Hepatocyte (in vitro differentiated cells): ENCODE results near the gene AUNIP. TPM values are rescaled to one million over a fixed set of nuclear protein-coding genes. Genes with fewer than 3 reads are reported as not detected.

Experiments used
- DNase-seq: peaks from one replicate; pipeline ENCODE4 v3.0.0-alpha.2; 2016; ENCODE audit warnings: low spot score
- H2AFZ ChIP-seq: fragments of 200-600 bp; sonication (generic); 2 replicates; pipeline ENCODE4 v1.6.0; 2016; ENCODE audit warnings: antibody characterized with exemption, mild to moderate bottlenecking
- H3K27ac ChIP-seq: fragments of 200-600 bp; sonication (generic); 2 replicates; pipeline ENCODE4 v1.5.1; 2016; ENCODE audit warnings: mild to moderate bottlenecking
- H3K27me3 ChIP-seq: fragments of 200-600 bp; sonication (generic); 2 replicates; pipeline ENCODE4 v1.6.1; 2016
- H3K36me3 ChIP-seq: fragments of 200-600 bp; sonication (generic); replicated peaks from 2 replicates; pipeline ENCODE4 v1.5.1; 2016; ENCODE audit warnings: low read depth; ENCODE audit not compliant: insufficient read depth
- H3K4me1 ChIP-seq: fragments of 200-600 bp; sonication (generic); 2 replicates; pipeline ENCODE4 v1.5.1; 2016; ENCODE audit warnings: mild to moderate bottlenecking, moderate library complexity; ENCODE audit not compliant: insufficient read depth
- H3K4me2 ChIP-seq: fragments of 200-600 bp; sonication (generic); 2 replicates; pipeline ENCODE4 v1.6.0; 2016
- H3K4me3 ChIP-seq: fragments of 200-600 bp; sonication (generic); 2 replicates; pipeline ENCODE4 v1.5.1; 2016; ENCODE audit warnings: mild to moderate bottlenecking
- H3K79me2 ChIP-seq: fragments of 200-600 bp; sonication (generic); 2 replicates; pipeline ENCODE4 v1.6.0; 2017; ENCODE audit warnings: mild to moderate bottlenecking
- H3K9me2 ChIP-seq: fragments of 200-600 bp; sonication (generic); replicated peaks from 2 replicates; pipeline ENCODE4 v1.6.0; 2017; ENCODE audit warnings: mild to moderate bottlenecking; ENCODE audit not compliant: insufficient read depth
- H3K9me3 ChIP-seq: fragments of 200-600 bp; sonication (generic); 2 replicates; pipeline ENCODE4 v1.5.1; 2016; ENCODE audit warnings: low read depth, mild to moderate bottlenecking
- H4K20me1 ChIP-seq: fragments of 200-600 bp; sonication (generic); 2 replicates; pipeline ENCODE4 v1.6.0; 2016; ENCODE audit warnings: mild to moderate bottlenecking; ENCODE audit not compliant: insufficient read depth, poor library complexity, severe bottlenecking
- CTCF ChIP-seq: fragments of 200-600 bp; sonication (generic); IDR thresholded peaks from 2 replicates; pipeline ENCODE4 v1.5.1; 2016; ENCODE audit warnings: antibody characterized with exemption, mild to moderate bottlenecking; ENCODE audit not compliant: poor library complexity
- EZH2 ChIP-seq: fragments of 200-600 bp; sonication (generic); IDR thresholded peaks from 2 replicates; pipeline ENCODE4 v1.6.1; 2016; ENCODE audit warnings: antibody characterized with exemption, mild to moderate bottlenecking, borderline replicate concordance
- EZH2phosphoT487 ChIP-seq: fragments of 200-600 bp; sonication (generic); IDR thresholded peaks from one replicate; pipeline ENCODE4 v1.6.1; 2018; ENCODE audit warnings: antibody characterized with exemption, mild to moderate bottlenecking, low read depth, moderate library complexity; ENCODE audit not compliant: unreplicated experiment, severe bottlenecking
- WGBS: methylation state at CpG from one replicate; pipeline ENCODE4 v1.1.6; 2016; ENCODE audit warnings: low lambda C conversion rate; ENCODE audit errors: missing lambda C conversion rate; 5-methylcytosine and 5-hydroxymethylcytosine counted together
- polyA plus RNA-seq: library from polyadenylated mRNA; unstranded; fragments of >200 nt; fragmentation: Nextera tagmentation; extraction: Ambion mirVana; gene quantifications from 2 replicates; pipeline ENCODE4 v1.2.1, GENCODE V29; 2016
- total RNA-seq: library from RNA; depleted of rRNA; stranded (reverse); fragments of >200 nt; gene quantifications from 2 replicates; pipeline ENCODE4 v1.2.3, GENCODE V29; 2014

The AUNIP gene
- total and polyA plus RNA-seq, 2 experiments from 2014 or later: 0.41 to 1.3 TPM

DNA sequence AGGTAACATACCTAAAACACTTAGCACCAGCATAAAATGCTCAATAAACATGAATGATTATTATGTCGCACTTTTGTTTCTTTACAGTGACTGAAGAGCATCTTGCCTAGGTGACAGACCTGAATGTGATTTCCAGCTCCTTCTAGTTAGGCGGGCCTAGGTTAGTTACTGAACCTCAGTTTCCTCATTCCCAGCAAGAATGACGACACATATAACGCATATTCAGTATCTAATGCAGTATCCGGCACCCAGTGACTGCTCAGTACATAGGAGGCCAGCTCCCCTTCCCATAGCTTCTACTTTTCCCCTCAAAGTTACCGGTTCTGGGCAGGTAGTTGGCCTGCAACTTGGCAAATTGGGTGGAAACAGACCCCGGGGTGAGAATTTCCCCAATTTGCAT lies 763 bp downstream of the AUNIP start:
- Histone ChIP-seq H3K4me3 (peak overlapping the region; percentile 78), H2AFZ (peak overlapping the region; percentile 80), H3K27me3 (no peaks in the 10 kb centered on the region), H3K9me3 (no peaks in the 10 kb centered on the region), H4K20me1 (no peaks in the 10 kb centered on the region), H3K36me3 (no peaks in the 10 kb centered on the region), H3K9me2 (no peaks in the 10 kb centered on the region), H3K4me2 (peak overlapping the region; percentile 97), H3K4me1 (peaks cover 17% of the 10 kb centered on the region), H3K79me2 (peaks cover 13% of the 10 kb centered on the region), H3K27ac (no peak overlapping the region)
- 41% methylated on average over 7 of the region's 7 CpGs for WGBS
- DNase-seq: no peak
- TF ChIP-seq CTCF (no peak), EZH2phosphoT487 (no peak), EZH2 (no peak)

GRCh38 chr1:25856856-25857255 lies 2.4 kb downstream of the AUNIP start:
- H3K4me1 ChIP-seq: peaks cover 16% of the 10 kb centered on the region

DNA sequence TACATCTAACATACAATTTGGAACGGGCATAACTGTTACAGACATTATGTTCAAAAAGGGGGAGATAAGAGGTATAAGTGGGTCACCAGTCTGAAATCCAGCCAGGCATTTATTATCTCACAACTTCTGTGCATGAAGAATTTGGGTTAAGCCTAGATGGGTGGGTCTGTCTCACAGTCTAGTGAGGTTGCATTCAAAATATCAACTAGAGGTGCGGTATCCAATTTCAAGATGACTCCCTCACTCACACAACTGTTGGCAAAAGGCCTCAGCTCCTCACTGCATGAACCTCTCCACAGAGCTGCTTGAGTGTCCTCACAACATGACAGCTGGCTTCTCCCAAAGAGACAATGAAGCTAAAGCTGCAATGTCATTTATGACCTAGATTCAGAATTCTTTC lies 4.7 kb downstream of the AUNIP start:
- Histone ChIP-seq H3K79me2 (peaks cover 10% of the 10 kb centered on the region), H3K36me3 (no peaks in the 10 kb centered on the region)
- WGBS: 85% methylated on average over 2 of the region's 2 CpGs

More at GRCh38 chr1:25856856-25857255, 2.4 kb downstream of the AUNIP start:
- H4K20me1 ChIP-seq: no peaks in the 10 kb centered on the region
- no peaks in the 10 kb centered on the region for H3K9me2 ChIP-seq
- no peaks in the 10 kb centered on the region for H3K9me3 ChIP-seq
- 90% methylated on average over 11 of the region's 11 CpGs for WGBS
- no peak for TF ChIP-seq EZH2
- no peak for TF ChIP-seq EZH2phosphoT487
- no peak for TF ChIP-seq CTCF
- H3K27ac ChIP-seq: no peak overlapping the region
- peaks cover 13% of the 10 kb centered on the region for H3K79me2 ChIP-seq
- no peak overlapping the region for H2AFZ ChIP-seq
- no peaks in the 10 kb centered on the region for H3K27me3 ChIP-seq
- no peak for DNase-seq
- H3K4me2 ChIP-seq: no peak overlapping the region
- no peaks in the 10 kb centered on the region for H3K36me3 ChIP-seq
- H3K4me3 ChIP-seq: no peak overlapping the region

DNA sequence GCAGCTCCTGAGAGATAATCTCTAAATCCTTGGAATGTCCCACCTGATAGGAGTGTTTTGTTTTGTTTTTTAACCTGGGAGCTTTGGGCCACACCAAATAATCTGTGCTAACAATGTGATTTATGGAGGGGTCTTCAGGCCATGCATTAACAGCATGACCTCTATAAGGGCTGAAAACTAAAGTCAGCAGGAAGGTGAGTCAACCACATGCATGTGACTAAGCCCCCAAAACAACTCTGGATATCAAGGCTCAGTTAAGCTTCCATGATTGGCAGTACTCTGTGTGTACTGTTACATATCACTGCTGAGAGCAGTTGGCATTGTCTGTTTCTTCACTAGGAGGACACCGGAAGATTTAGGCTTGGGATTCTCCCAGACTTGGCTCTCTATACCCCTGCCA lies 10.7 kb downstream of the AUNIP start:
- TF ChIP-seq CTCF: no peak
- TF ChIP-seq EZH2: no peak
- no peak for TF ChIP-seq EZH2phosphoT487
- no peaks in the 10 kb centered on the region for H3K79me2 ChIP-seq
- no peak overlapping the region for H3K4me3 ChIP-seq
- H3K27me3 ChIP-seq: no peaks in the 10 kb centered on the region
- H3K9me3 ChIP-seq: no peaks in the 10 kb centered on the region
- no peak for DNase-seq
- 31% methylated on average over 1 of the region's 1 CpG for WGBS
- no peaks in the 10 kb centered on the region for H3K36me3 ChIP-seq
- H4K20me1 ChIP-seq: no peaks in the 10 kb centered on the region
- no peak overlapping the region for H3K27ac ChIP-seq
- H3K9me2 ChIP-seq: no peaks in the 10 kb centered on the region
- H2AFZ ChIP-seq: no peak overlapping the region
- H3K4me1 ChIP-seq: no peaks in the 10 kb centered on the region
- H3K4me2 ChIP-seq: no peak overlapping the region

More for the DNA sequence above, 4.7 kb downstream of the AUNIP start:
- H3K9me2 ChIP-seq: no peaks in the 10 kb centered on the region
- H3K4me2 ChIP-seq: no peak overlapping the region
- H3K27me3 ChIP-seq: no peaks in the 10 kb centered on the region
- no peak overlapping the region for H2AFZ ChIP-seq
- no peaks in the 10 kb centered on the region for H4K20me1 ChIP-seq
- TF ChIP-seq EZH2phosphoT487 (no peak), EZH2 (no peak)
- H3K27ac ChIP-seq: no peak overlapping the region
- no peak for DNase-seq
- H3K9me3 ChIP-seq: no peaks in the 10 kb centered on the region
- H3K4me1 ChIP-seq: no peaks in the 10 kb centered on the region
- H3K4me3 ChIP-seq: no peak overlapping the region
